ENCODE measurements around the gene DDX41.
"Not testable (repeated sequence)": the region's sequence is repeated elsewhere in the genome, so short reads cannot be mapped to it uniquely, and the experiment has no call there.

The DDX41 gene

DNA sequence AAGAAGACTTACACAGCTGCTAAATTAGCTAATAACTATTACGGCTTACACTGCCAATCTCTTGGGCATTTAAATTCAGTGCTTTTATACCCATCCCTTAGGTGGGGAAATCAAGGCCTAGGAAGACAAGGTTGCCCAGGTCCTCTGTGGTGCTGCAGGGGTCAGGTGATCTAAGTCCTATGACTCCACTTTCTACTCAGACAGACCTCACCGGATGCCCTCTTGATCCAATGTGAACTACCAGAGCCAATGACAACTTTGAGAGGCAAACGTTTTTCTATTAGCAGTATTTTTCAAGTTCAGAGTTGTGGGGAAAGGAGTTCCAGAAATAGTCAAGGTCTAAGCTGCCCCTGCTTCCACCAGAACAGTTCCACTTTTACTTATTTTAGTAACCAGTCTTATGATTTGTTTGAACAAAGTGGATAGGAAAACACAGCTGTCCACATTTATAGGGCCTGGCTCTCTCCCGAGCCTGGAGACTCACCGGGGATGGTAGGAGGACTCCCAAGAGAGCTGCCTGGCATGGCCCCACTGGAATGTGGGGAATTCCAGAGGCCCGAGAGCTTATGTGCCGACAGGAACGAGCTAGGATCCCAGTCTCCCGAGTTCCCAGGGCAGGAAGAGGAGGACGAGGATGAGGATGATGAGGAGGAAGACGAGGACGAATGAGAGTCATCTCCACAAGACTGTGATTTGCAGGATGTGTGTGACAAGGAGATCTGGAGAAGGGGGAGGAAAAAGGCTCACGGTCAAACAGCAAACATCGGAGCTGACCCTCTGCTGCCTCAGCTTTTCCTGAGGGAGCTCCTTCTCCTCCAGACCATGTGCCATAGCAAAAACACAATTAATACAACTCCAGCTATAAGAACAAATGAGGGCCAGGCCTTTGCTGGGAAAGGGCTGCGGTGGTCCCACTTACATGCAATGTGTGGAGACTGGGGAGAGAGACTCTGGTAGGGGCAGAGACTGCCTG lies 20.9 kb upstream of the DDX41 start:
- no peak for DNase-seq

DNA sequence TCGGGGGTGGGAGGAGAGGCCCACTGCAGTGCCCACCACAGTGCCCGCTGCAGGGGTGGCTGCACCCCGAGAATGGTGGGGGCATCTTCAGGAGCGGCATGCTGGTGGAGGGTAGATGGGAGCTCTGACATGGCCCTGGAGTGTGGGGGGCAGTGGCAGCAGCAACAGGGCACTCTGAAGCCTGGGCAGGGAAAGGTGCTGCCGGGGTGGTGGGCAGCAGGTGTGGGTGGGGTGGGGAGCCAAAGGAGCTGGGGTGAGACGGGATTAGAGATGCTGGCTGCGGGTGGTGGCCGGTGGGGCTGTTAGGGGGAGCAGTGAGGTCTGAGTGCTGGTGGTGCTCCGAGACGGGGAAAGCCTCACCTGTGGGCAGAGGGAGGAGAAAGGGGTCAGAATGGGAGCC lies 19.6 kb upstream of the DDX41 start:
- DNase-seq, result no peak

DNA sequence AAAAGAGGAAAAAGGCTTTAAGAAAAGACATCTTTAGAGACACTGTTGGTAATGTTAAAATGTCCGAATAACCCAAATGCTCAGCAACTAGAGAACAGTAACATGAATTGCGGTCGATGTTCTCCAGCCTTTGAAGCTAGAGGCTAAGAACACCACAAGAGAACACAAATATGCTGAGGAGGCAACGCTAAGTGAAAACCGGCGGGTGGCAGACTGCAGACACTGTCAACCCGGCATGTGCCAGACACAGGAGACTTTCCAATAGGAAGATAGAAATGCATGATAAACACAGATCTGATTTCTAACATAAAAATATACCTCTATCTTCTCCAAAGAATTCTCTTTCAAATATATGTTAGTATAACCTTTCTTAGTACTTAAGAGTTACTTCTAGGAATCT lies 18.4 kb upstream of the DDX41 start:
- DNase-seq, result no peak

DNA sequence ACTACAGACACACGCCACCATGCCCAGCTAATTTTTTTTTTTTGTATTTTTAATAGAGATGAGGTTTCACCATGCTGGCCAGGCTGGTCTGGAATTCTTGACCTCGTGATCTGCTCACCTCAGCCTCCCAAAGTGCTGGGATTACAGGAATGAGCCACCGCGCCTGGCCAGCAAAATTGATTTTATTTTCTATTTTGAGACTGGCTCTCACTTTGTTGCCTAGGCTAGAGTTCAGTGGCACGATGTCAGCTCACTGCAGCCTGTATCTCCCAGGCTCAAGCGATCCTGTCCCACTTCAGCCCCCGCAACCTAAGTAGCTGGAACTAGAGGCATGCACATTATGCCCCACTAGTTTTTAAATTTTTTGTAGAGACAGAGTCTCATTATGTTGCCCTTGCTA lies 17.7 kb upstream of the DDX41 start:
- not testable (repeated sequence) for DNase-seq

DNA sequence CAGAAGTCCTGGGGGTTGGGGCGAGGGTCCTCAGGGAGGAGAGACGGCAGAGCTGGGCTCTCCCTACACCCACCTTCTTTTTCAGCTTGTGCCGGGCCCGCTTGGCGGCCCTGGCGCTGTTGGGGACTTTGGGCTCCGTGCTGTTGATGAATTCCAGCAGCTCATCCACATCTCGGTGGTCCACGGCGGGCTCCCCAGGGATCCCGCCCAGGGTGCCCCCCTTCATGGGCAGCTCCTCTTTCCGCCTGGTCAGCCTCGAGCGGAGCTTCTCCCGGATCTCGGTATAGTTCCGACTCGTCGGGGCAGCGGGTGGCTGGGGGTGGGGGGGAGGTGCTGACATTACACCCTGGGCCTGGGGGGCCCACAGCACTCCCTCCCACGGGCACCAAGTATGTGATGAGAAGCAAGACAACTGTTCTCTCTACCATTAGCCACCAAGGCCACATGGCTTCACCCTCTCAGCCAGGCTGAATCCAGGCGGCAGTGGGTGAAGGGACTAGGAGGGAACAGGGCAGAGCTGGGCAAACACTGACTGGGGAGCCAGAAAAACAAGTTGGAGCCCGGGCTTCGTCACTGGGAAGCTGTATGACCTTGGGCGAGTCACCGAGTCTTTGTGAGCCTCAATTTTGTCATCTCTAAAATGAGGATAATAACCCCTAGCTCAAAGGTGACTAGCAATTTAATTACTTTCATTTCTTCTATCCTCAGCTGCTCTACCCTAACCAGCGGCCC lies 14.6 kb upstream of the DDX41 start:
- DNase-seq, result no peak

DNA sequence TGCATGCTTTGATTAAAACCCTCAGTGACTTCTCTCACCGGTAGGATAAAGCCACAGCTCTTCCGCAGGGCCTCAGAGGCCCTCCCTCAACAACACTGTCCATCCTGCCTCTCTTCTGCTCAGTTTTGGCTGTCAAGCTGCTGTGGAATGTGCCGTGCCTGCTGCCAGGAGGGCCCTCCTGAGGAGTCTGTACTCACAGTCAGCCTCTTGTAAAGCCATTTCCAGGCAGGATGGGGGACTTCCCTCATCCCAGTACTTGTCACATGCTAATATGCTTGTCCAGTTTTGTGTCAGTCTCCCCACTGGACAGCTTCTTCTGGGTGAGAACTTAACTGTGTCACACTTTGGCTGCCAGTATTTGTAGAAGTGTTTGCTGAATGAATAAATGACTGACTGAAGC lies 13.9 kb upstream of the DDX41 start:
- DNase-seq, result no peak

DNA sequence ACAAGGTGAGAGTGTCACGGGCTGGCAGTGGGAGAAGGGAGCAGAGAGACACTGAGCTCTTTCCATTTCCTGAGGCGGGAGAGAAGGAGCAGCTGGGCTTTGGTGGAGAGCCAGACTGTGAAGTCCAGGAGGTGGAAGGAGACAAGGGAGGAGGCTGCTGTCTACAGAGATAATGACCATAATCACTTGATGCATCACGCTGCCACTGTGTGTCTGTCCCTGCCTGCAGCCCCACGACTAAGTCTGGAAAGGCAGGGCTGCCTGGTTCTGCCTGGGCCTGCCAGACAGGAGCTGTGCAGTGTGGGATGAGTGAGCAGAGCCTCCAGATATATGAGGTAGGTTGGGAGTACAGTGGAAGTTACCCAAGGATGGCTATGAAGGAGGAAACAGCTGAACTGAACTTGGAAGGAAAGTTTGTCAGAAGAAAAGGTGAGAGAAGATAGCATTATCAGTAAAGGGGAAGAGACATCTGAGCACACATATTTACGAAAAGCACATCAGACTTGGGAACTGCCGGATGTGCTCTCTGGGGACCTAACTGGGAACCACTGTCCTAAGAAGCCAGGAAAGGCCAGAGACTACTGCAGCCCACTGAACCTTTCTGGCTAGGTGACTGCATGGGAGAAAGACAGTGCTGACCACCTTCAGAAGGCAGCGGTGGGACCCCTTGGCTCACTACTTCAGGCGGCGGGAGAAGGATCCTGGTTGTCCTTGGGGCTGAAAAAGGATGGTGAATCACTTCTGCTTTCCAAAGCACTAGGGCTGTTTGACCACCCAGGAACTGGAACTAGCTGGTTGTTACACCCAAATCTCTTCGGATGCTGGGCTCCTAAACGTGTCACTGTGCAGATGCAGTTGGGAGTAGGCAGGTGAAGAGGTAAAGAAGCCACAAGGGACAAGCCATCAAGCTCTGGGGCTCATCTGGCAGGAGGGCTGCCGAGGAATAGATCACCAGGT lies 12.8 kb upstream of the DDX41 start:
- DNase-seq, result no peak

DNA sequence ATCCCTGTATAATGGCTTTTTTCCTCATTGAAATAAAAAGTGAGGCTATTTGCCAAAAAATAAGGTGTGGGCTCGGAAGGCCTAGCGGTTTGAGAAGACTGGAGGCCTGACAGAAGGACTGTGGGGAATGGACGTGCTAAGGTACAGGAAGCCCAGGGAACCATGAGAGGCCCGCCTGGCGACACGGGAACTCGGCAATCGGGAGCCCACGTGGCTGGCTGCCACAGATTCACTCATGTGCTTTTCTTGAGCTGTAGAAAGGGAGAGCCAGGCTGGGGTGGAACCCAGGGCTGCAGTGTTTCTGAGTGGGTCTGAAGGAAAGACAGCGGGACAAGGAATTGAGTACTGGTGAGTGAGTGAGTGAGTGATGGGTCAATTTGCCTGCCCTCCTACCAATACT lies 11.9 kb upstream of the DDX41 start:
- no peak for DNase-seq

DNA sequence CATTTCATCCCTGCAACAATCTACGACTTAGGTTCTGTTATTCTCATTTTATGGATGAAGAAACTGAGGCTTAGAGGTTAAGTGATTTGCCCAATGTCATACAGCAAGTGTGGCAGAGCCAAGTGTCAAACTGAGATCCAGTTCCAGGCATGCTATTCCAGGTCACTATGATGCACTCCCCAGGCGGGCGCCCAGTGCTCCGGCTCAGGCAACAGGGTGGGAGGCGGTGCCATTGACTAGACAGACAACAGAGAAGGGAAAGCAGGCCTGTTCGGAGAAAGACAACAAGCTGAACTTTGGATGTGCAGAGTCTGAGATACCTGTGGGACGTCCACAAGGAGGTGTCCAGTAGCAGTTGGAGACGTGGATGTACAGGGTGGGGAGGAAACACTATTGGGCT lies 10.8 kb upstream of the DDX41 start:
- no peak for DNase-seq

DNA sequence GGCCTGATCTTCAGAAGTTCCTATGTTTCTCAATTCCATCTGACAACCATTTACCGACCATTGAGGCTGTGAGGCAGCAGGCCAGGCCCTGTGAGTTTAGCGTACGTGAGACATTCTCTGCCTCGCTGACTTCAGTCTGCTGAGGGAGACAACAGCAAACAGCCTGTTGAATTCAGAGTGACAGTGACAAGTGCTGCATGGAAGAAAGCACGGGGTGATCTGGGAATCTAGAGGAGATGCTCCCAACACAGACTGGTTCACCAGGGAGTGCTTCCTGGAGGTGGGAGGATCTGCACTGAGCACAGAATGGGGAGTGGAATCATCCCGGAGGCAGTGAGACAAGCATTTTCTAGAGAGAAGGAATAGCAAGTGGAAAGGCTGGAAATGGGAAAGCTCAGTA lies 10.0 kb upstream of the DDX41 start:
- no peak for DNase-seq

DNA sequence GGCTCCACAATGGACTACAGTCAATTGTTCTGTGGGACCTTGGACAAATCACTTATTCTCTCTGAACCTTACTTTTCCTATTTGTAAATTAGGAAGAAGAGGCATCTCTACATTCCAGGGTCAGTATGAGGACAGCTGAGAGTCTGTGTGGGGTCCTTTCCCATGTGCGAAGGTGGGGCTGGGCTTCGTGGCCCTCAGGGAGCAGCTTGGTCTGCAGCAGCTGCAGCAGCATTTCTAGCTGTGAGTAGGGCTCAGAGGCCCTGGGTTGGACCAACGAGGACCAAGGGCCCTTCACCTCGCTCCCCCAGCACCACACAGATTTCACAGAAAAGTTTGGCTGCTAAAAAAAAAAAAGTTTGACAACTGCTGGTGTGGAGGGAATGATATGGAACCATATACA lies 9.4 kb upstream of the DDX41 start:
- no peak for DNase-seq

DNA sequence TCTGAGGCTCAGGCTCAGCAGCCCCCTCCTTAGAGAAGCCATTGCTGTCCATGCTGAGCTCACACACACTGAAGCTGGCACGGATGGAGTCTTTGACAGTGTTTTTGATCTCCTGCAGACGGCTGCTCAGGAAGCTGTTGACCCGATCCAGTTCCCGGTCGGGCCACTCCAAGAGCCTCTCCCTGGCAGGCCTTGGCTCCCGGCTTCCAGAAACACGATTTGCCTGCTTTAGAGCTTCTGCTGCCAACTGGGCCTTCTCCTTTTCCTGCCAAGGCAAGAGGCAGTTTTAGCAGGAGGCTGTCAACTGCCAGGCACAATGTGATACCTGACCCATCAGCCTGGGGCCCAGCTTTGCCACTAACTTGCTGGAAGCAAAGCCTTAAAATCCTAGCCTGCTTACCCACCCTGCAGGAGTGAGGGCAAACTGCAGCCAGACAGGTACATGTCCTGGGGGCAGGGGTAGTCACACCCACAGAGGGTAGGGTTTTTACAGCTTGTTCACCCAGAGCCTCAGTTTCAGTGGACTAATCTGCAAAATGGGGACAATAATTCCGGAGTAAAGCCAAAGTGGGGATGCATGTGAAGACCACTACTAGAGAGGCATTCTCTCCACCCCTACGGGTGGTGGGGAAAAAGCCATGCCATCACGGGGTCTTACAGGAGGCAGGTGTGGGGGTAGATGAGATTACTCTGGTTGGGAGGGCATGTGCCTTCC lies 8.3 kb upstream of the DDX41 start:
- no peak for DNase-seq

DNA sequence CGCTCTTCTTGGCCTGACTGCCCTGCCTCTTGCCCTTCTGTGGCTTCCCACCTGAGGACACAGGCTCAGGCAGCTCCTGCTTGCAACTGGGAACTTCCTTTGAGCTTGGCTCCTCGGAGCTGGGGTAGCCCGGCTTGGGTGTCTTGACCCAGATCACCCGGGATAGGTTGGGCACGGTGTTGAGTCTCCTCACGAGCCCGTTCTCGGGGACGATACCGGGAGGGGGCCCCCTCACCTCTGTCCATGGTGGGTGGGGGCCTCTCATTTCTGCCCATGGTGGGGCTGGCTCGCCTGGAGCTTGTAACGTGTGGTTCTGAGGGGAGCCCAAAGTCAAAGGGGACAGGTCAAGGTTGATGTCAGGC lies 7.8 kb upstream of the DDX41 start:
- DNase-seq, result no peak

DNA sequence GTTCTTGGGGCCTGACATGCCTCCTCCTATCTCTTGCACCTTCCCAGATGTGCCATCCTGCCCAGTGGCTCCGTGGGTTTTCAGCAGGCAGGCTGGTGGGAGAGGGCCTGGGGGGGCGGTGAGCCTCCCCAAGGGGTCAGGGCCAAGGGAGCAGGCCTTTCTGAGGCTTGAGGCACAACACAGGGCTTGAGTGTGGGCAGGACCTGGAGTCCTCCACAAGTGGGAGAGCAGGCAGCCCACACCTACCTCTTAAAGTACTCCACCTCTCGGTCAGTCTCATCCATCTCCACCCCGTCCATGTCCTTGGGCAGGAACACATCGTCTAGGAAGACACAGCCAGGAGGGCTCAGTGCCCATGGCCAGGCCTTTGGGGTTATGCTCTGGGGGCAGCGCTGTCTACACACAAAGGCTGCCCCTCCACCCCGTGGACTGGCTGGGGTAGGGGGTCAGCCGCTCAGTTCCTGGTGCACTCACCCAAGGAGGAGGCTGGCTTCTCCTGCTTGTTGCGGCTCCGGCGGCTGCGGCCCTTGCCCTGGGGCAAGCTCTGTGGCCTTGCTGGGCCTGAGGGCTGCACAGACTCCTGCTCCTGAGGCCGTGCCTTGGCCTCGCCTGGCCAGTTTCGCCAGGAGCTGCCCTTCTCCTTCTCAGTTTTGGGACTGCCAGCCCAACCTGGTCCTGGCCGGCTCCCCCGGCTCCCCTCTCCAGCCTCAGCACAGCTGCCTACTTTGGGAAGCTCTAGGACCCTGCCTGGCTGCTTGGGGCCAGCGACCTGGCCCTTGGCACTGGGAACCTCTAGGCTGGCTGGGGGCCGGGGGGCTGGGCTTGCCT lies 7.2 kb upstream of the DDX41 start:
- DNase-seq, result no peak

DNA sequence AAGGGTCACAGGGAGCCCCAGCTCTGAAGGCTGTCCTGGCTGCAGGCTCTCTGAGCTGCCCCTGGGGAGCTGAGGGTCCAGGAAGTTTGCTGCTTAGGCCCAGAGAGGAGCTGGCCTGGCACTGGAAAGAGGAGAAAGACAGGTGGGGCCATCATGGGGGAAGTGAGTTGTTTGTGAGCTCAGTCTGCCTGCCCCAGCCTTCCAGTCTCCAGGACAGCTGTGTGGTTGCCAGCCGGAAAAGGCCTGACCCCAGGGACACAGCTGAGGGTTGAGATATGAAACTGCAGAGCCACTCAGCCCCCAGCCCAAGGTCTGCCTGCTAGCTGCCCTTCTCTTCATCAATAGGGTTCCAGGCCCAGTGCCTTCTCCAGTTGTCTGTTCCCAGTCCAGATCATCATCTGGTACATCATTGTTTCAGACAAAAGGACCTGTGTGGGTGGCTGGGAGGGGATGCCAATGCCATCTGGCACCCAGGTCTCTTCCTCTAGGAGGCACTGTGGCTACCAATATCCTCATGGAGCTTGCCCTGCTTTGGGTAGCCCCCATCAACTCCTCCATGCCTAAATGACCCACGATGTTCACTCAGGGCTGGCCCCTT lies 4.3 kb upstream of the DDX41 start:
- DNase-seq, result no peak

DNA sequence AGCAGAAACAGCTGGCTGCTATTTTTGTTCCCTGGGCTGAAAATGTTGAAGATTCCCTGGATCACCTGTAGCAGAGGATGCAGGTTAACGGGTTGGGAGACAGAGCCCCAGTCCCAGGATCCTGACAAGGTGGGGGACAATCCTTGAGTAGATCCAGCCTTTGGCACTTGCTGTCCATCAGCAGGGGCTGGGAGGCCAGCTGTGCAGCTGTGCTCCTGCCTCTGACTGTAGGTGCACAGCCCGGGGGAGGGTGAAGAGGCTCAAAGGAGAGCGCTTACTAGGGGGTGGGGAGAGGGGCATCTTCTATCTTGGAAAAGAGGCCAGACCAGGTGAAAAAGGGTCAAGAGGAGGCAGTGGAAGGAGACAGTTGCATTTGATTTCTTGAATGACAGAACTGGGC lies 3.5 kb upstream of the DDX41 start:
- no peak for DNase-seq

DNA sequence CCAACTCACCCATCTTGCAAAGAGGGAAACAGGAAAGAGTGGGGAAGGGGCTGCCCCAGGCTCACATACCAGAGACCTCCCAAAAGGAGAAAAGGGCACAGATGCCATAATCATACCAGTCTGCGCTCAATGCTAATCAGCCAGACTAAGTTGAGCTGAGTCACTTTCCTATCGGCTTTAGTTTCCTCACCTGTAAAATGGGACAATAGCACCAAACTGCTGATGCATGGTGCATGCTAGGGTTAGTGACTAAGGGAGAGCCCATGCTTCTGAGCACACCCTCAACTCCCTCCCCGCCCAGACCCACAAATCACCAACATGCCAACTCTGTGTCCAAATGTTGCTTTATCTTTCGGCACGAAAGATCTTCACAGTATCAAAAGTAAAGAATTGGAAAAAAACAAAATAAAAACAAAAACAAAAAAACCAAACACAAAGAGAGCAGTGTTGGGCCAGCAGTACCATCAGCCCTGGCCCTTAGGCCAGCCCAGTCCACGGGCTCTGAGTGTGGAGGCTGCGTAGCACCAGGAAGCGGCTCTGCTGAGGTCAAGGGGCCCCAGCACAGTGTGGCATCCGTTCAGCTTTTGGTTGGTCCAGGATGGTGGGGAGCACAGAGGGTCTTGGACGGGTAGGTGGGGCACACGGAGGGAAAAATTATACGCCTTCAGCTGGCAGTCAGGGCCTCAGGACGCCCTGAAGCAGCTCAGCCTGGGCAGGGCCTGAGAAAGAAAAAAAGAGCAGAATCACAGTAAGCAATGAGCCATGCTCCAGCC lies 2.9 kb upstream of the DDX41 start:
- DNase-seq, result no peak

DNA sequence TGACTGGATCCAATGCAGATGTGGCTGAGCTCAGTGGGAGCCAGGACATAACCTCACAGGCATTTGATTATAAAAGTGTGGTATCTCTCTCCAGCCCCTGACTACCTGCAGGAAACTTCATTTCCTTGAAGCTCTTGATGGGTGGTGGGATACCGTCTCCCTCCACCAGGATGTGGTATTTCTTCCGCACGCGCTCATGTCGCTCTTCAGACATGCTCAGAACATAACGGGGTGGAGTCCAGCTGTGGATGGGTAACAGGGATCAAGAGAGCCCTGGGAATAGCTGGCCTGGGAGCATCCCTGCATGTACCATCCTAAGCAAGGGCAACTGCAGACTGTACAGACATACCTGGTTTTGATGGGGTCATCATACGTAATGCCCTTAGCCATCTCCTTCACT lies 1.2 kb downstream of the DDX41 start:
- DNase-seq, result no peak

DNA sequence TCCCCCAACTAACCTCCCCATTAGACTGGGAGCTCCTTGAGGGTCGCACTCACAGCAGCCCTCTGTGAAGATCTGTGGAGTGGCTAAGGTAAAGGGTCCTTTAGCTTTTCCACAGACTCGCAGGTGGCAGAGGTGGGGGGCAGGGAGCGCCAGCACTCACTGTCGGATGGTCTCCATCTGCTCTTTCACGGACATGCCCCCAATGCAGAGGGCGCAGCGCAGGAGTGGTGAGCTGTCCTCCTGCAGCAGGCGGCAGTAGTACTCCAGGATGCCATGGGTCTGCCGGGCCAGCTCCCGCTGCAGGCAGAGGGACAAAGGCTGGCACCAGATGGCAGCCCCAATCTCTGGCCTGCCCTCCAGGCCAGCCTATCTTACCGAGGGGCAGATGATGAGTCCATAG lies 2.2 kb downstream of the DDX41 start:
- DNase-seq, result no peak

DNA sequence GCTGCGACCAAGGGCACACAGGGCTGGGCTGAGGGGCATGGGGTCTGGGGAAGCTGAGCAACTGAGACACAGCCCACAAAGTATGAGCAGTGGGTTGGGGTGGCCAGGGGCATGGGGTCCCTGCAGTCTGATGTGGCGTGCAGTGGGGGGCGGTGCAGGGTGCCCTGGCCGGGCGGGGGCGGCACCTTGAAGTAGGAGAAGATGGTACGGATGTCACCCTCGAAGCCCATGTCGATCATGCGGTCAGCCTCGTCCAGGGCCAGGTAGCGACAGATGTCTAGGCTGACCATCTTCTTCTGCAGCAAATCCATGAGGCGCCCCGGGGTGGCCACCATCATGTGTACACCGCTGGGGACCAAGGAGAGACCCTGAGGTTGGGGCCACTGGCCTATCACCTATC lies 3.3 kb downstream of the DDX41 start:
- DNase-seq, result no peak

Measured in CD4-positive, alpha-beta T cell treated with Interferon alpha-2 for 1 hour (primary cell).